ENCODE measurements around the gene ATG3.

DNA sequence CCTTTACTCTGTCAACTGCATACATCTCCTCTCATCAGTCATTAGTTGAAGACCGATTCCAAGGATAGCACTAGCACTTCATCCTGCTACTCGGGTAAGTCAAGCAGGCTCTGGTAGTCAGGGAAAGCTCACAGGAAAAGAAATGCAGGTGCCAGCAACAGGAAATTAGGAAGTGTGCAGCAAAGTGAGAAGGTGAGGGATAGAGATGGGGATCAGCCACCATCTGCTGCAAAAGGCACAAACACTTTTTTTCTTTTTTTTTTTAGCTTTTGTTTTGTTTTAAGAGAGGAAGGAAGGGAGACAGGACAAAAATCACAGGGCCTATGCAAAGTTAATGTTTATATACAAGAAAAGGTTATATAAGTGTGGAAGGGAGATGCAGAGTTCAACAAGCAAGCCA lies 53.5 kb downstream of the ATG3 start:
- TF ChIP-seq, protein P1, sequence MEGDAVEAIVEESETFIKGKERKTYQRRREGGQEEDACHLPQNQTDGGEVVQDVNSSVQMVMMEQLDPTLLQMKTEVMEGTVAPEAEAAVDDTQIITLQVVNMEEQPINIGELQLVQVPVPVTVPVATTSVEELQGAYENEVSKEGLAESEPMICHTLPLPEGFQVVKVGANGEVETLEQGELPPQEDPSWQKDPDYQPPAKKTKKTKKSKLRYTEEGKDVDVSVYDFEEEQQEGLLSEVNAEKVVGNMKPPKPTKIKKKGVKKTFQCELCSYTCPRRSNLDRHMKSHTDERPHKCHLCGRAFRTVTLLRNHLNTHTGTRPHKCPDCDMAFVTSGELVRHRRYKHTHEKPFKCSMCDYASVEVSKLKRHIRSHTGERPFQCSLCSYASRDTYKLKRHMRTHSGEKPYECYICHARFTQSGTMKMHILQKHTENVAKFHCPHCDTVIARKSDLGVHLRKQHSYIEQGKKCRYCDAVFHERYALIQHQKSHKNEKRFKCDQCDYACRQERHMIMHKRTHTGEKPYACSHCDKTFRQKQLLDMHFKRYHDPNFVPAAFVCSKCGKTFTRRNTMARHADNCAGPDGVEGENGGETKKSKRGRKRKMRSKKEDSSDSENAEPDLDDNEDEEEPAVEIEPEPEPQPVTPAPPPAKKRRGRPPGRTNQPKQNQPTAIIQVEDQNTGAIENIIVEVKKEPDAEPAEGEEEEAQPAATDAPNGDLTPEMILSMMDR (IDR thresholded peaks at IDR 0.05) = no peak
- no peak for TF ChIP-seq EP300 (IDR thresholded peaks at IDR 0.05)
